GM12875 (cell line): ENCODE measurements around the gene NTNG1.

Experiments used
- H3K4me3 ChIP-seq: one replicate; pipeline ENCODE4 v1.5.1; 2011; ENCODE audit warnings: low read depth, low read length, control low read depth
- TF ChIP-seq, protein P1 (sequence below): IDR thresholded peaks from 2 replicates; pipeline ENCODE4 v1.5.1; 2011; ENCODE audit warnings: low read depth, mild to moderate bottlenecking, control low read depth, inconsistent platforms, low read length, moderate library complexity, borderline replicate concordance; ENCODE audit not compliant: insufficient read depth

Gene NTNG1

DNA sequence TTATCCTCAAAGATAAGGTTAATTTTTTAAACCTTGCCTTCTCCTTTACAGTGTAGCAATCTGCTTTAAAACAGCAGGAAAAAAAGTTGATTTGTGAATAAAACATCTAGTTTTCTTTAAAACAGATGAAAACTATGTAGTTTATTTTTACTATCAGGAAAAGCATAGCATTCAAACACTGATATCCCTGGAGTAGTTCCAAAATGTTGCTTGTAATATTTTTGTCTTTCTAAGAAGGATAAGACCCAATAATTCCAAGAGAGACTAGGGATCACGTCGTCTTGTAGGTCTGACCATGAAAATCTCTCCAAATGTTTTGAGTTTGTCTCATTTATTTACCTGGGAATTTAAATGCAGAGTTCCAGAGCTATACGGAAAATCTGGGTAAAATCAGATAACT is 204.0 kb downstream of the NTNG1 start:
- TF ChIP-seq, protein P1, sequence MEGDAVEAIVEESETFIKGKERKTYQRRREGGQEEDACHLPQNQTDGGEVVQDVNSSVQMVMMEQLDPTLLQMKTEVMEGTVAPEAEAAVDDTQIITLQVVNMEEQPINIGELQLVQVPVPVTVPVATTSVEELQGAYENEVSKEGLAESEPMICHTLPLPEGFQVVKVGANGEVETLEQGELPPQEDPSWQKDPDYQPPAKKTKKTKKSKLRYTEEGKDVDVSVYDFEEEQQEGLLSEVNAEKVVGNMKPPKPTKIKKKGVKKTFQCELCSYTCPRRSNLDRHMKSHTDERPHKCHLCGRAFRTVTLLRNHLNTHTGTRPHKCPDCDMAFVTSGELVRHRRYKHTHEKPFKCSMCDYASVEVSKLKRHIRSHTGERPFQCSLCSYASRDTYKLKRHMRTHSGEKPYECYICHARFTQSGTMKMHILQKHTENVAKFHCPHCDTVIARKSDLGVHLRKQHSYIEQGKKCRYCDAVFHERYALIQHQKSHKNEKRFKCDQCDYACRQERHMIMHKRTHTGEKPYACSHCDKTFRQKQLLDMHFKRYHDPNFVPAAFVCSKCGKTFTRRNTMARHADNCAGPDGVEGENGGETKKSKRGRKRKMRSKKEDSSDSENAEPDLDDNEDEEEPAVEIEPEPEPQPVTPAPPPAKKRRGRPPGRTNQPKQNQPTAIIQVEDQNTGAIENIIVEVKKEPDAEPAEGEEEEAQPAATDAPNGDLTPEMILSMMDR = no peak
- no peak overlapping the region for H3K4me3 ChIP-seq

DNA sequence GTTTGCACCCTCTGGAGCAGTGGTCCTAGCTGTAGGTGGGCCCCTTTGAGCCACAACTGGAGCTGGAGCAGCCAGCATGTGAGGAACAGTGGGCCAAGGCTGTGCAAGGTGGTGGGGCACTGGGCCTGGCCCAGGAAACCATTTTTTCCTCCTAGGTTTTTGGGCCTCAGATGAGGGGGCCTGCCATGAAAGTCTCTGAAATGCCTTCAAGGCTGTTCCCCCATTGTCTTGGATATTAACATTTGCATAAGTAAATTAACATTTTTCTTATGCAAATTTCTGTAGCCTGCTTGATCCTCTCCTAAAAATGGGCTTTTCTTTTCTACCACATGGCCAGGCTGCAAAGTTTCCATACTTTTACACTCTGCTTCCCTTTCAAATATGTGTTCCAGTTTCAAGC is 212.0 kb downstream of the NTNG1 start:
- no peak overlapping the region for H3K4me3 ChIP-seq
- TF ChIP-seq, protein P1 = no peak

DNA sequence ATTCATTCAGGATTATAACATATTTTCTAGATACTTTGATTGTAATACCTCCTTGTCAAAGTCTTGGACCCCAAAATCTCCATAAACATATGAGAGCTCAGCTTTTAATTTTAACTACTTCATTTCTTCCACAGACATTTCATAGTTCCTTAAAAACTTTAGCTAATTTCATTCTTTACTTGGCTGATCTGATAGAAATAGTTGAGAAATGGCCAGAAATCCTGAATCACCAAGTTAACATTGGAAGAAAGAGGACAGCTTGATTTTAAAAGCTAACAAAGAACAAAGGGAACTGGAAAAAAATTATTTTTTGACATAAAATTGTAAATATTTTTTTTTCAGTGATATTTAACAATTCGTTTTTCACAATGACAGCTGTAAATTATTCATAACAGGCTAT is 216.5 kb downstream of the NTNG1 start:
- TF ChIP-seq, protein P1 = no peak
- no peak overlapping the region for H3K4me3 ChIP-seq

DNA sequence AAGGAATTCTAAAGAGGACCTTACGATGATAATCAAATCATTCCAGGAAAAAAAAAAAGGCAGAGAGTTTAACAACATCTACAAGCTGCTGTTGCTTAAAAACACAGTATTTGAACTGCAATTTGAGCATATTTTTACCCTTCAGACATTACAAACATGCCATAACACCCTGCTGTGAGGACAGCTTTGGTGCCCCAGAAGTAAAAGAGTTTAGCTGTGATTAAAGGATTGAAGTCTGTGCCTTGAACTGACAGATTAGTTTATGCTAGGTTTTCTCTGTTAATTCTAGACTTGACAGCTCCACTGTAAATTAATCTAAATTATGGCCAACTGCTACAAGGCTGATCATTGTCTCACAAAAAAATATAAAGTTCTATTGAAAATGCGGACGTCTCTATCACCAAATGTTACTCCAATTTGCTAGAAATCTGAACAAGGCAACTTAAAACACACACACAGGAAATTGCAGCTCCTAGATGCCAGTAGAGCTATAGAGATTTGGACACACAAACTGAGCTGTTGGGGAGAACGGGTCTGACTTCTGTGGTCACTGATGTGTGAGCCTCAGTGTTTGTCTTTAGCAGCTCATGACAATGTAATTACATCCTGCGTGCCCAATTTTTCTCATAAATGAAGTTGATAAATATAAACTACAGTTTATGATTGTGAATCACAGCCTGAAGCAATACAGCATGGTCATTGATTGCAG is 217.9 kb downstream of the NTNG1 start:
- TF ChIP-seq, protein P1 = no peak
- H3K4me3 ChIP-seq = no peak overlapping the region

DNA sequence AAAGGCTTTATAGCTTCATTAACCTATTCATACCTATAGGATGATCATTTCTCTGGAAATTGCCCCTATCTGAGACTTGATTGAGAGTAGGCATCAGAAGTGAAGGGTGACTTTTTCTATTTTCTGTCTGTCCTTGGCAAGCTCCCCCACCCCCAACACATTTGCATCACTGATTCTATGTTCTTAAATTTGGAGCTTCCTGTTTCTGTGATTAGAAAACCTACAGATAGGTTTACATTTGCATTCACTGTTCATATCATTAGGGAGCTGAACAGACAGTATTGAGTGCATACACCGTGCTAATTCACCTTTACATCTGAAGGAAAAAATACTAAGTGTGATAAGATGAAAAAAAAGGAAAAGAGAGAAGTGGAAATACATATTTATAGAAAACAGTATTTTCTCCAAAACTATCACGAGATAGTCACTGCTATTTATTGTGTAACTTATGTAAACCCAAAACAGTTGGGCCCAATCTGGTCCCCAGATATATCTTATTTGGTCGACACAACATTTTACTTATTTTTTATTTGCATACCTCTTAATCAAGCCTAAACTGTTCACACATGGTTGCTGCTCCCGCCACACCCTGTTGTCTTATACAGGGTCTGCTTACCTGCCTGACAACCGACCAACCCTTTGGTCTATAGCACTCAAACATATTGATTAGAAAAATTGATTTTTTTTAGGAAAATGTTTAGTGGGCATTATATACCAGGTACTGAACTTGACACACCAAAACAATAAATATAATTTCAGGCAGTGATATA is 218.8 kb downstream of the NTNG1 start:
- TF ChIP-seq, protein P1 = no peak
- H3K4me3 ChIP-seq = no peak overlapping the region

DNA sequence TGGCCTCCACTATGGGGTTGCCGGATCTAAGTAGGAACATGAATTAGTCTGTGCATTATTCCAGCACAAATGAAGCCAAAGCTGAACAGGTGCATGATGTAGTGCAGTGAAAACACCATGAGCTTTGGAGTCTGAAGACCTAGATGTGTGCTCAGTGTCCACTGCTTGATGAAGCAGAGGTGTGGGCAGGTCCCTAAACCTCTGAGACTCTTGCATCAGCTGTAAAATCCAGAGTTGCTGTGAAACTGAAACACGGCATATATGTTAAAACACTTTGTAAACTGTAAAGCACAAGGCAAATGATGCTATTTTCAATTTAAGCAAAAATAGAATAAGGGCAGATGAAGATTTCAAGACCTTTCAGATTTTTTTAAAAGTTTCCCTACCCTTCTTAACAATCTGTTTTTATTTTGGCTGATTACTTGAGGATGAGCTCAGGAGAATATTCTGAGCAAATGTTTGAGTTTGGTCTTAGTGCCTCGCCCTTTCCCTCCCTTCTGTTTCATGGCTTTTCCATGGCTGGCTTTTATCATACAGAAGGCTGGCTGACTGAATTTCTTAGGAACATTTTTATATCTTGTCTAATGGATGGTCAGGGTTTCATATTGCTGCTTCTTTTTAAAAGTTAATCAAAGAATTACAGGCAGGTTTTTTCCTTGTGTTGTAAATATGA is 221.8 kb downstream of the NTNG1 start:
- TF ChIP-seq, protein P1 = no peak
- no peak overlapping the region for H3K4me3 ChIP-seq

DNA sequence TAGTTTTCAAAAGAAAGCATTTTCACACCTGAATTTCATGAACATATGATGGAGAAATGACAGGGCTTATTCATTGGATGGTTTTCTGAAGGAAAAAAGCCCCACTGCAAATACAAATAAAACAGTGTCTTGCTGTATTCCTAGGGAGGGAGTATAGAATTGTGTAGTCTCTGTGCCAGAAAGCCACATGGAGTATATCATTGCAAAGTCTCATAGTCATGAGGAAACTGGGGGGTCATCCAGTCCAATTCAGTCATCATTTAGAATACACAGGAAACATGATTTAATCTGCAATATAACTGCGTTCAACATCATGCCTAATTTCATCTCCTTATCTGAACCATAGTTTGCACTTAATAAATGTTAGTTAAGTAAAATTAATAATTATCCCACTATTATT is 222.3 kb downstream of the NTNG1 start:
- TF ChIP-seq, protein P1 = no peak
- H3K4me3 ChIP-seq = no peak overlapping the region
